ENCODE results near the gene C1QTNF6. TPM values are rescaled to one million over a fixed set of nuclear protein-coding genes. Genes with fewer than 3 reads are reported as not detected.

Gene C1QTNF6
- total RNA-seq, 1 donor from 2014 or later: 5.1 TPM

GRCh38 chr22:37229012-37229804 lies 41.2 kb upstream of the C1QTNF6 start:
- DNase-seq (ENCODE audit: low read depth): peak; percentile 60
- Histone ChIP-seq H3K4me3 (ENCODE audit: low read depth, low read length) (no peak overlapping the region), H3K27me3 (ENCODE audit: control insufficient read depth, insufficient read depth, low read length) (no peaks in the 10 kb centered on the region), H3K36me3 (ENCODE audit: control insufficient read depth, insufficient read depth, low read length) (no peaks in the 10 kb centered on the region)
- TF ChIP-seq CTCF (IDR thresholded peaks at IDR 0.05; ENCODE audit: insufficient read depth, low read length, poor library complexity, severe bottlenecking): no peak

- H3K36me3 ChIP-seq (ENCODE audit: control insufficient read depth, insufficient read depth, low read length): no peaks in the 10 kb centered on the region
- TF ChIP-seq CTCF (IDR thresholded peaks at IDR 0.05; ENCODE audit: insufficient read depth, low read length, poor library complexity, severe bottlenecking): no peak
- H3K27me3 ChIP-seq (ENCODE audit: control insufficient read depth, insufficient read depth, low read length): no peaks in the 10 kb centered on the region
- no peak overlapping the region for H3K4me3 ChIP-seq (ENCODE audit: low read depth, low read length)
- no peak for DNase-seq (ENCODE audit: low read depth)
Measured at GRCh38 chr22:37228106-37229011, 40.3 kb upstream of the C1QTNF6 start.

GRCh38 chr22:37226514-37226913 lies 38.5 kb upstream of the C1QTNF6 start:
- Histone ChIP-seq H3K27me3 (ENCODE audit: control insufficient read depth, insufficient read depth, low read length) (no peaks in the 10 kb centered on the region), H3K36me3 (ENCODE audit: control insufficient read depth, insufficient read depth, low read length) (no peaks in the 10 kb centered on the region), H3K4me3 (ENCODE audit: low read depth, low read length) (no peak overlapping the region)
- TF ChIP-seq CTCF (IDR thresholded peaks at IDR 0.05; ENCODE audit: insufficient read depth, low read length, poor library complexity, severe bottlenecking): no peak
- no peak for DNase-seq (ENCODE audit: low read depth)

GRCh38 chr22:37226087-37226486 lies 38.0 kb upstream of the C1QTNF6 start:
- H3K27me3 ChIP-seq (ENCODE audit: control insufficient read depth, insufficient read depth, low read length): no peaks in the 10 kb centered on the region
- DNase-seq (ENCODE audit: low read depth): no peak
- TF ChIP-seq CTCF (IDR thresholded peaks at IDR 0.05; ENCODE audit: insufficient read depth, low read length, poor library complexity, severe bottlenecking): no peak
- H3K4me3 ChIP-seq (ENCODE audit: low read depth, low read length): no peak overlapping the region
- no peaks in the 10 kb centered on the region for H3K36me3 ChIP-seq (ENCODE audit: control insufficient read depth, insufficient read depth, low read length)

- Histone ChIP-seq H3K4me3 (ENCODE audit: low read depth, low read length) (no peak overlapping the region), H3K27me3 (ENCODE audit: control insufficient read depth, insufficient read depth, low read length) (no peaks in the 10 kb centered on the region), H3K36me3 (ENCODE audit: control insufficient read depth, insufficient read depth, low read length) (no peaks in the 10 kb centered on the region)
- TF ChIP-seq CTCF (IDR thresholded peaks at IDR 0.05; ENCODE audit: insufficient read depth, low read length, poor library complexity, severe bottlenecking): no peak
- DNase-seq (ENCODE audit: low read depth): no peak
Measured at GRCh38 chr22:37225481-37225880, 37.4 kb upstream of the C1QTNF6 start.

Measured in kidney epithelial cell (primary cell).